ENCODE results near the gene NUPR1.
A peak's percentile ranks its signal among the peaks of the same experiment; 100 is the strongest.
"Not testable (repeated sequence)": the region's sequence is repeated elsewhere in the genome, so short reads cannot be mapped to it uniquely, and the experiment has no call there.

NUPR1 gene

GRCh38 chr16:28501258-28502232, 37.2 kb downstream of the NUPR1 start:
- H3K27ac ChIP-seq, result no peak overlapping the region
- no peak for DNase-seq (ENCODE audit: low read depth, low spot score)

GRCh38 chr16:28500476-28501180, 38.1 kb downstream of the NUPR1 start:
- not testable (repeated sequence) for H3K27ac ChIP-seq; DNase-seq (ENCODE audit: low read depth, low spot score)

GRCh38 chr16:28499854-28500253, 38.9 kb downstream of the NUPR1 start:
- no peak overlapping the region for H3K27ac ChIP-seq
- no peak for DNase-seq (ENCODE audit: low read depth, low spot score)

GRCh38 chr16:28498666-28499381, 40.0 kb downstream of the NUPR1 start:
- DNase-seq (ENCODE audit: low read depth, low spot score), result no peak
- no peak overlapping the region for H3K27ac ChIP-seq

- no peak for DNase-seq (ENCODE audit: low read depth, low spot score)
- no peak overlapping the region for H3K27ac ChIP-seq
These were observed 40.7 kb downstream of the NUPR1 start for GRCh38 chr16:28497861-28498599.

GRCh38 chr16:28497386-28497785, 41.4 kb downstream of the NUPR1 start:
- DNase-seq (ENCODE audit: low read depth, low spot score), result no peak
- no peak overlapping the region for H3K27ac ChIP-seq

GRCh38 chr16:28496844-28497243, 41.9 kb downstream of the NUPR1 start:
- DNase-seq (ENCODE audit: low read depth, low spot score), result no peak
- no peak overlapping the region for H3K27ac ChIP-seq

GRCh38 chr16:28495795-28496749, 42.7 kb downstream of the NUPR1 start:
- no peak for DNase-seq (ENCODE audit: low read depth, low spot score)
- H3K27ac ChIP-seq, result no peak overlapping the region

- no peak overlapping the region for H3K27ac ChIP-seq
- DNase-seq (ENCODE audit: low read depth, low spot score), result no peak
These were observed 43.5 kb downstream of the NUPR1 start for GRCh38 chr16:28495098-28495793.

GRCh38 chr16:28494121-28494851, 44.5 kb downstream of the NUPR1 start, which contains the start of gene APOBR:
Gene APOBR, plus strand, starts transcription at chr16:28494643. Its CDS starts 39 bp downstream, at chr16:28494682.
- DNase-seq (ENCODE audit: low read depth, low spot score), result no peak
- no peak within 1 kb of the TSS for H3K27ac ChIP-seq

GRCh38 chr16:28492511-28492910, 46.3 kb downstream of the NUPR1 start:
- no peak for DNase-seq (ENCODE audit: low read depth, low spot score)
- peak overlapping the region; percentile 88 for H3K27ac ChIP-seq

GRCh38 chr16:28491970-28492474, 46.8 kb downstream of the NUPR1 start, which contains the start of gene CLN3:
Gene CLN3, minus strand, starts transcription at chr16:28492074. Its CDS starts 315 bp downstream, at chr16:28491759.
- peak within 1 kb of the TSS; percentile 88 for H3K27ac ChIP-seq
- DNase-seq (ENCODE audit: low read depth, low spot score), result peak; percentile 85

- H3K27ac ChIP-seq, result peak overlapping the region; percentile 88
- no peak for DNase-seq (ENCODE audit: low read depth, low spot score)
These were observed 47.4 kb downstream of the NUPR1 start for GRCh38 chr16:28491230-28491969.

- no peak for DNase-seq (ENCODE audit: low read depth, low spot score)
- no peak overlapping the region for H3K27ac ChIP-seq
These were observed 52.5 kb downstream of the NUPR1 start for GRCh38 chr16:28486266-28486665.

GRCh38 chr16:28483361-28483760, 55.4 kb downstream of the NUPR1 start:
- not testable (repeated sequence) for H3K27ac ChIP-seq; DNase-seq (ENCODE audit: low read depth, low spot score)

Measured in epithelial cell of prostate (primary cell).